GM19193 (cell line): Measurements from ENCODE around the gene CELA2A.

Source experiments
- POLR2A ChIP-seq: IDR thresholded peaks from 4 replicates; pipeline ENCODE4 v1.6.1; 2011; ENCODE audit not compliant: insufficient read depth, insufficient read length; ENCODE audit errors: extremely low read depth

The CELA2A gene

GRCh38 chr1:15477646-15478212 is 21.2 kb downstream of the CELA2A start:
- no peak for TF ChIP-seq POLR2A

GRCh38 chr1:15479654-15480347 is 23.3 kb downstream of the CELA2A start:
- TF ChIP-seq POLR2A = no peak

- TF ChIP-seq POLR2A = no peak
Measured at GRCh38 chr1:15483971-15484370, 27.4 kb downstream of the CELA2A start.

- no peak for TF ChIP-seq POLR2A
Measured at GRCh38 chr1:15485636-15486035, 29.1 kb downstream of the CELA2A start.

- no peak for TF ChIP-seq POLR2A
Measured at GRCh38 chr1:15488371-15488770, 31.8 kb downstream of the CELA2A start.

GRCh38 chr1:15489052-15489736 is 32.7 kb downstream of the CELA2A start:
- no peak for TF ChIP-seq POLR2A

- TF ChIP-seq POLR2A = no peak
Measured at GRCh38 chr1:15492596-15492995, 36.1 kb downstream of the CELA2A start.

GRCh38 chr1:15493869-15494390 is 37.4 kb downstream of the CELA2A start:
- no peak for TF ChIP-seq POLR2A

GRCh38 chr1:15500184-15501178 is 43.9 kb downstream of the CELA2A start:
- TF ChIP-seq POLR2A = no peak

GRCh38 chr1:15501208-15502032 is 44.9 kb downstream of the CELA2A start:
- no peak for TF ChIP-seq POLR2A

GRCh38 chr1:15504436-15504835 is 47.9 kb downstream of the CELA2A start:
- no peak for TF ChIP-seq POLR2A

GRCh38 chr1:15506831-15507230 is 50.3 kb downstream of the CELA2A start:
- TF ChIP-seq POLR2A = no peak

- TF ChIP-seq POLR2A = no peak
Measured at GRCh38 chr1:15507278-15507677, 50.7 kb downstream of the CELA2A start.

- TF ChIP-seq POLR2A = no peak
Measured at GRCh38 chr1:15508700-15509487, 52.4 kb downstream of the CELA2A start.

GRCh38 chr1:15509586-15509985 is 53.1 kb downstream of the CELA2A start:
- TF ChIP-seq POLR2A = no peak
